GM12878 (cell line): ENCODE measurements around the gene ZKSCAN7. TPM values are rescaled to one million over a fixed set of nuclear protein-coding genes. Genes with fewer than 3 reads are reported as not detected.

ENCODE experiments used
- BCL3 ChIP-seq: IDR thresholded peaks from 2 replicates; pipeline ENCODE4 v1.6.1; 2011; ENCODE audit warnings: borderline replicate concordance, low read depth, mild to moderate bottlenecking, moderate library complexity, low read length; ENCODE audit not compliant: insufficient read depth, poor library complexity, severe bottlenecking
- FOS ChIP-seq: IDR thresholded peaks from 3 replicates; pipeline ENCODE4 v1.6.1; 2011; ENCODE audit warnings: borderline replicate concordance; ENCODE audit not compliant: insufficient read length; ENCODE audit errors: extremely low read depth
- FOXM1 ChIP-seq: IDR thresholded peaks from 2 replicates; pipeline ENCODE4 v1.6.1; 2012; ENCODE audit warnings: low read depth, mild to moderate bottlenecking, inconsistent platforms, low read length, moderate library complexity
- IKZF1 ChIP-seq: fragments of 450-650 bp; conservative IDR thresholded peaks from 2 replicates; pipeline ENCODE4 v1.6.1; 2017; ENCODE audit warnings: antibody characterized with exemption, mild to moderate bottlenecking
- MTA3 ChIP-seq: IDR thresholded peaks from 2 replicates; pipeline ENCODE4 v1.6.1; 2012; ENCODE audit warnings: low read length, inconsistent platforms, borderline replicate concordance
- NBN ChIP-seq: fragments of 450-650 bp; IDR thresholded peaks from 2 replicates; pipeline ENCODE4 v1.6.1; 2016
- PAX5 ChIP-seq: IDR thresholded peaks from 2 replicates; pipeline ENCODE4 v1.6.1; 2011; ENCODE audit warnings: low read depth, low read length, borderline replicate concordance
- PML ChIP-seq: IDR thresholded peaks from 2 replicates; pipeline ENCODE4 v1.6.1; 2012; ENCODE audit warnings: low read length, inconsistent platforms
- POLR2AphosphoS2 ChIP-seq: IDR thresholded peaks from 2 replicates; pipeline ENCODE4 v1.6.1; 2011; ENCODE audit warnings: low read depth, mild to moderate bottlenecking, low read length, improper control_type of control experiment, moderate library complexity
- STAT1 ChIP-seq: fragments of 450-650 bp; conservative IDR thresholded peaks from 2 replicates; pipeline ENCODE4 v1.6.1; 2014; ENCODE audit warnings: antibody characterized with exemption, mild to moderate bottlenecking
- TARDBP ChIP-seq: IDR thresholded peaks from 2 replicates; pipeline ENCODE4 v1.6.1; 2016; ENCODE audit warnings: borderline replicate concordance
- TCF7 ChIP-seq: IDR thresholded peaks from 2 replicates; pipeline ENCODE4 v1.6.1; 2014; ENCODE audit warnings: antibody characterized with exemption, borderline replicate concordance
- USF2 ChIP-seq: IDR thresholded peaks from 2 replicates; pipeline ENCODE4 v1.6.1; 2011; ENCODE audit warnings: low read depth, low read length, improper control_type of control experiment, borderline replicate concordance
- ZBTB33 ChIP-seq: fragments of 450-650 bp; IDR thresholded peaks from 2 replicates; pipeline ENCODE4 v1.6.1; 2017; ENCODE audit warnings: mild to moderate bottlenecking
- ZNF274 ChIP-seq: IDR thresholded peaks from one replicate; pipeline ENCODE4 v1.8.0; 2011; ENCODE audit not compliant: insufficient read length, insufficient read depth
- ZZZ3 ChIP-seq: IDR thresholded peaks from 2 replicates; pipeline ENCODE4 v1.6.1; 2011; ENCODE audit warnings: low read depth; ENCODE audit not compliant: control insufficient read depth, insufficient read length
- polyA plus RNA-seq, 11 experiments: library from polyadenylated mRNA; depleted of rRNA in 4 of 11; unstranded in 6 of 11; stranded (reverse) in 5 of 11; fragments of >200 nt; fragmentation: Nextera tagmentation in 4 of 11; fragmentation: Illumina TruSeq in 1 of 11; extraction: Ambion mirVana in 4 of 11; extraction: Trizol in 1 of 11; gene quantifications; 1 replicate in 1 of 11; 2 replicates in 10 of 11; pipeline versions ENCODE4 v1.2.1 to v1.2.3, GENCODE V29; 2011 to 2016; ENCODE audit warnings: inconsistent platforms in 2 of 11, missing spikeins in 2 of 11, low read depth in 1 of 11
- total RNA-seq, 4 experiments: library from RNA; depleted of rRNA in 3 of 4; stranded (reverse); fragments of >200 nt in 3 of 4; fragmentation: Illumina TruSeq in 1 of 4; extraction: Trizol in 1 of 4; gene quantifications; 2 replicates each; pipeline versions ENCODE4 v1.2.1 to v1.2.3, GENCODE V29; 2013 to 2021
- TF ChIP-seq, protein P1 (sequence below): fragments of 450-650 bp; IDR thresholded peaks from 2 replicates; pipeline ENCODE4 v1.6.1; 2017; ENCODE audit warnings: mild to moderate bottlenecking, moderate library complexity
- TF ChIP-seq, protein P2 (sequence below): fragments of 450-650 bp; IDR thresholded peaks from 2 replicates; pipeline ENCODE4 v1.6.1; 2016; ENCODE audit warnings: mild to moderate bottlenecking

The ZKSCAN7 gene
- total and polyA plus RNA-seq, 10 of the 15 experiments (the other 5 are each of a cell fraction or from before 2014, with no cell fraction given) = 0.77 to 6.0 (median 3.5) TPM

GRCh38 chr3:44584646-44585501 lies 29.9 kb downstream of the ZKSCAN7 start, which contains the start of gene ZNF660 (continued):
- TF ChIP-seq USF2 (no peak), STAT1 (no peak), POLR2AphosphoS2 (no peak), FOXM1 (no peak), FOS (no peak), PML (0 out of 2 replicates have a peak, but pooled peaks have one; percentile 61), IKZF1 (peak; percentile 57), MTA3 (no peak), ZZZ3 (no peak), TCF7 (no peak), TARDBP (no peak), NBN (no peak), ZNF274 (no peak), PAX5 (no peak), BCL3 (no peak), ZBTB33 (no peak)
- TF ChIP-seq, protein P1, sequence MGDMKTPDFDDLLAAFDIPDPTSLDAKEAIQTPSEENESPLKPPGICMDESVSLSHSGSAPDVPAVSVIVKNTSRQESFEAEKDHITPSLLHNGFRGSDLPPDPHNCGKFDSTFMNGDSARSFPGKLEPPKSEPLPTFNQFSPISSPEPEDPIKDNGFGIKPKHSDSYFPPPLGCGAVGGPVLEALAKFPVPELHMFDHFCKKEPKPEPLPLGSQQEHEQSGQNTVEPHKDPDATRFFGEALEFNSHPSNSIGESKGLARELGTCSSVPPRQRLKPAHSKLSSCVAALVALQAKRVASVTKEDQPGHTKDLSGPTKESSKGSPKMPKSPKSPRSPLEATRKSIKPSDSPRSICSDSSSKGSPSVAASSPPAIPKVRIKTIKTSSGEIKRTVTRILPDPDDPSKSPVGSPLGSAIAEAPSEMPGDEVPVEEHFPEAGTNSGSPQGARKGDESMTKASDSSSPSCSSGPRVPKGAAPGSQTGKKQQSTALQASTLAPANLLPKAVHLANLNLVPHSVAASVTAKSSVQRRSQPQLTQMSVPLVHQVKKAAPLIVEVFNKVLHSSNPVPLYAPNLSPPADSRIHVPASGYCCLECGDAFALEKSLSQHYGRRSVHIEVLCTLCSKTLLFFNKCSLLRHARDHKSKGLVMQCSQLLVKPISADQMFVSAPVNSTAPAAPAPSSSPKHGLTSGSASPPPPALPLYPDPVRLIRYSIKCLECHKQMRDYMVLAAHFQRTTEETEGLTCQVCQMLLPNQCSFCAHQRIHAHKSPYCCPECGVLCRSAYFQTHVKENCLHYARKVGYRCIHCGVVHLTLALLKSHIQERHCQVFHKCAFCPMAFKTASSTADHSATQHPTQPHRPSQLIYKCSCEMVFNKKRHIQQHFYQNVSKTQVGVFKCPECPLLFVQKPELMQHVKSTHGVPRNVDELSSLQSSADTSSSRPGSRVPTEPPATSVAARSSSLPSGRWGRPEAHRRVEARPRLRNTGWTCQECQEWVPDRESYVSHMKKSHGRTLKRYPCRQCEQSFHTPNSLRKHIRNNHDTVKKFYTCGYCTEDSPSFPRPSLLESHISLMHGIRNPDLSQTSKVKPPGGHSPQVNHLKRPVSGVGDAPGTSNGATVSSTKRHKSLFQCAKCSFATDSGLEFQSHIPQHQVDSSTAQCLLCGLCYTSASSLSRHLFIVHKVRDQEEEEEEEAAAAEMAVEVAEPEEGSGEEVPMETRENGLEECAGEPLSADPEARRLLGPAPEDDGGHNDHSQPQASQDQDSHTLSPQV = no peak
- TF ChIP-seq, protein P2, sequence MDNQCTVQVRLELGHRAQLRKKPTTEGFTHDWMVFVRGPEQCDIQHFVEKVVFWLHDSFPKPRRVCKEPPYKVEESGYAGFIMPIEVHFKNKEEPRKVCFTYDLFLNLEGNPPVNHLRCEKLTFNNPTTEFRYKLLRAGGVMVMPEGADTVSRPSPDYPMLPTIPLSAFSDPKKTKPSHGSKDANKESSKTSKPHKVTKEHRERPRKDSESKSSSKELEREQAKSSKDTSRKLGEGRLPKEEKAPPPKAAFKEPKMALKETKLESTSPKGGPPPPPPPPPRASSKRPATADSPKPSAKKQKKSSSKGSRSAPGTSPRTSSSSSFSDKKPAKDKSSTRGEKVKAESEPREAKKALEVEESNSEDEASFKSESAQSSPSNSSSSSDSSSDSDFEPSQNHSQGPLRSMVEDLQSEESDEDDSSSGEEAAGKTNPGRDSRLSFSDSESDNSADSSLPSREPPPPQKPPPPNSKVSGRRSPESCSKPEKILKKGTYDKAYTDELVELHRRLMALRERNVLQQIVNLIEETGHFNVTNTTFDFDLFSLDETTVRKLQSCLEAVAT = no peak
